Measurements from ENCODE around the gene SPATS2. TPM values are rescaled to one million over a fixed set of nuclear protein-coding genes. Genes with fewer than 3 reads are reported as not detected.
A peak's percentile ranks its signal among the peaks of the same experiment; 100 is the strongest.

The SPATS2 gene
- total and polyA plus RNA-seq, 2 donors (not counting 1 experiment from before 2014, with no cell fraction given) = 11.3 to 21.5 TPM

DNA sequence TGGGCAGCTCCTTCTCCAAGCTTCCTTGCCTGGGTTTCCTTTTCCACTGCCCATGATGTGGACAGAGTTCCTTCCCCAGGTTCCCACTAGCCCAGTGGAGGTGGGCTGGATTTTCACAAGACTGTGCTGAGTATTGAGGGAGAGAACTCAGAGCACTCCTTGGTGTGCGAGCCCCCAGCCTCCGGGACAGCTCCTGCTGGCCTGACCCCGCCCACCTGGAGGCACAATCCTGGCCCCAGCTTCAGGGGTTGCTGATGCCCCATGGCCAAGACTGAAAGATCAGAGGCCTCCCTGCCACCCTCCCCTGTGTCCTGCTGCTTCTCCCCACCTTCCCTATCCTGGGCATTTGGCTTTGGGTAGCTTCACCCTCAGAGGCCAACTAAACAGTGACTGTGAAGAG is 179.2 kb downstream of the SPATS2 start:
- peaks cover 0 to 47% (median 14%) of the 10 kb centered on the region in 4 experiments for H3K27me3 ChIP-seq (replicated peaks in 1 of 4; ENCODE audit: control extremely low read depth in 1 of 4, control insufficient read depth in 3 of 4, insufficient read depth in 4 of 4, low read length in 3 of 4)
- no peaks in the 10 kb centered on the region for H3K9me3 ChIP-seq (ENCODE audit: control extremely low read depth in 1 of 3, control insufficient read depth in 2 of 3, insufficient read depth in 1 of 3, low read length in 2 of 3)
- CTCF ChIA-PET = interaction anchor here (0.8 kb wide), 1 partner anchor 556 kb away, joined by 4 read pairs; no protein-coding TSS in a partner anchor
- POLR2A ChIA-PET = no interaction called here
- H3K4me3 ChIP-seq (ENCODE audit: control extremely low read depth in 1 of 5, extremely low read depth in 1 of 5, insufficient read depth in 1 of 5, low read depth in 2 of 5, low read length in 4 of 5) = no peak overlapping the region
- ATAC-seq (ENCODE audit: low read depth) (no peak), DNase-seq (peak; percentile 12)
- H3K9me3 Mint-ChIP-seq (ENCODE audit: insufficient read depth) = no peaks in the 10 kb centered on the region
- H3K27ac Mint-ChIP-seq = no peak overlapping the region
- no peak overlapping the region for H2AFZ ChIP-seq (ENCODE audit: insufficient read depth, low read depth, low read length, poor library complexity, severe bottlenecking)
- H3K4me1 ChIP-seq (ENCODE audit: control insufficient read depth in 2 of 2, insufficient read depth in 2 of 2, low read length in 2 of 2) = peaks cover 13 to 22% of the 10 kb centered on the region in 2 donors
- H3K4me3 Mint-ChIP-seq = no peak overlapping the region
- H4K20me1 ChIP-seq (ENCODE audit: control insufficient read depth, insufficient read depth, low read length, poor library complexity, severe bottlenecking) = no peaks in the 10 kb centered on the region
- H3K36me3 ChIP-seq (replicated peaks in 1 of 2; ENCODE audit: control extremely low read depth in 1 of 2, control insufficient read depth in 1 of 2, extremely low read depth in 1 of 2, insufficient read depth in 2 of 2, low read length in 1 of 2) = no peaks in the 10 kb centered on the region
- H3K9ac ChIP-seq (ENCODE audit: low read length) = no peak overlapping the region
- WGBS (ENCODE audit: insufficient coverage) = 97% methylated on average over 3 of the region's 3 CpGs
- no peak for TF ChIP-seq EZH2 (IDR thresholded peaks at IDR 0.05; ENCODE audit: borderline replicate concordance, insufficient read depth, low read depth, low read length, poor library complexity, severe bottlenecking)
- TF ChIP-seq, protein P1, sequence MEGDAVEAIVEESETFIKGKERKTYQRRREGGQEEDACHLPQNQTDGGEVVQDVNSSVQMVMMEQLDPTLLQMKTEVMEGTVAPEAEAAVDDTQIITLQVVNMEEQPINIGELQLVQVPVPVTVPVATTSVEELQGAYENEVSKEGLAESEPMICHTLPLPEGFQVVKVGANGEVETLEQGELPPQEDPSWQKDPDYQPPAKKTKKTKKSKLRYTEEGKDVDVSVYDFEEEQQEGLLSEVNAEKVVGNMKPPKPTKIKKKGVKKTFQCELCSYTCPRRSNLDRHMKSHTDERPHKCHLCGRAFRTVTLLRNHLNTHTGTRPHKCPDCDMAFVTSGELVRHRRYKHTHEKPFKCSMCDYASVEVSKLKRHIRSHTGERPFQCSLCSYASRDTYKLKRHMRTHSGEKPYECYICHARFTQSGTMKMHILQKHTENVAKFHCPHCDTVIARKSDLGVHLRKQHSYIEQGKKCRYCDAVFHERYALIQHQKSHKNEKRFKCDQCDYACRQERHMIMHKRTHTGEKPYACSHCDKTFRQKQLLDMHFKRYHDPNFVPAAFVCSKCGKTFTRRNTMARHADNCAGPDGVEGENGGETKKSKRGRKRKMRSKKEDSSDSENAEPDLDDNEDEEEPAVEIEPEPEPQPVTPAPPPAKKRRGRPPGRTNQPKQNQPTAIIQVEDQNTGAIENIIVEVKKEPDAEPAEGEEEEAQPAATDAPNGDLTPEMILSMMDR (IDR thresholded peaks at IDR 0.05) = no peak
- H3K27me3 Mint-ChIP-seq = peaks cover 37% of the 10 kb centered on the region
- H3K4me1 Mint-ChIP-seq = peaks cover 15% of the 10 kb centered on the region
- no peak overlapping the region for H3K4me2 ChIP-seq (replicated peaks; ENCODE audit: low read depth, low read length, poor library complexity, severe bottlenecking)
- H3K27ac ChIP-seq (ENCODE audit: low read length in 2 of 2) = no peak overlapping the region
- intact Hi-C loops (cut with micrococcal nuclease) = no loop called here
- no peaks in the 10 kb centered on the region for H3K79me2 ChIP-seq (ENCODE audit: control insufficient read depth, insufficient read depth, low read length)

DNA sequence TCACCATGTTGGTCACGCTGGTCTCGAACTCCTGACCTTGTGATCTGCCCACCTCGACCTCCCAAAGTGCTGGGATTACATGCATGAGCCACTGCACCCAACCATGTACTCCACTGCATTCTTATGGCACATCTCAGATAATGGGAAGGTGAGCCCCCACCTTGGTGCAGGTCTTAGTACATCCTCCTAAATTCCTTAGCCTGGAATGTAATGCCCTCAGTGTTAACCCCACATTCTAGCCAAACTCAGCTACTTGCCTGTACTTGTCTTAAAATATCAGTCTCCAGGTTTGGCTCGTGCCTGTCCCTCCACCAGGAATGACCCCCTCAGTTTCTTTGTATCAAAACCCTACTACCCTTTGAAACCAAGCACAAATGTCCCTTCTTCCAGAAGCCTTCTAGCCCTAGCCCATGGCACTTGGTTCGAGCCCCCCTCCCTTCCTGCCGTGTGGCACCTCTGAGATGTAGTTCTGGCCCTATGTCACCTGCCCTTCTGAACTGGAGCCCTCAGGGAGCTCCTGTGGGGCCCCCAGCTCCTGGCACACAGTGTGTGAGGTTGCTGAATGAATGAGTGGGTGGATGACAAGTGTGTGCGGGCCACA is 179.9 kb downstream of the SPATS2 start:
- intact Hi-C loops (cut with micrococcal nuclease) = no loop called here
- Mint-ChIP-seq H3K4me3 (peak overlapping the region; percentile 37), H3K9me3 (ENCODE audit: insufficient read depth) (no peaks in the 10 kb centered on the region), H3K4me1 (peaks cover 10% of the 10 kb centered on the region), H3K27me3 (peaks cover 37% of the 10 kb centered on the region), H3K27ac (no peak overlapping the region)
- ATAC-seq (ENCODE audit: low read depth) (no peak), DNase-seq (peak; percentile 8)
- ChIA-PET POLR2A (no interaction called here), CTCF (no interaction called here)
- 92% methylated on average over 4 of the region's 7 CpGs for WGBS (ENCODE audit: insufficient coverage)
- TF ChIP-seq, protein P1 (IDR thresholded peaks at IDR 0.05) = no peak
- no peak for TF ChIP-seq EZH2 (IDR thresholded peaks at IDR 0.05; ENCODE audit: borderline replicate concordance, insufficient read depth, low read depth, low read length, poor library complexity, severe bottlenecking)
- Histone ChIP-seq H3K79me2 (ENCODE audit: control insufficient read depth, insufficient read depth, low read length) (no peaks in the 10 kb centered on the region), H3K9ac (ENCODE audit: low read length) (no peak overlapping the region), H3K4me1 (ENCODE audit: control insufficient read depth in 2 of 2, insufficient read depth in 2 of 2, low read length in 2 of 2) (peaks cover 13 to 15% of the 10 kb centered on the region in 2 donors), H3K36me3 (replicated peaks in 1 of 2; ENCODE audit: control extremely low read depth in 1 of 2, control insufficient read depth in 1 of 2, extremely low read depth in 1 of 2, insufficient read depth in 2 of 2, low read length in 1 of 2) (no peaks in the 10 kb centered on the region), H3K4me2 (replicated peaks; ENCODE audit: low read depth, low read length, poor library complexity, severe bottlenecking) (no peak overlapping the region), H3K27ac (ENCODE audit: low read length in 2 of 2) (no peak overlapping the region), H3K9me3 (ENCODE audit: control extremely low read depth in 1 of 3, control insufficient read depth in 2 of 3, insufficient read depth in 1 of 3, low read length in 2 of 3) (no peaks in the 10 kb centered on the region), H3K4me3 (ENCODE audit: control extremely low read depth in 1 of 5, extremely low read depth in 1 of 5, insufficient read depth in 1 of 5, low read depth in 2 of 5, low read length in 4 of 5) (no peak overlapping the region), H3K27me3 (replicated peaks in 1 of 4; ENCODE audit: control extremely low read depth in 1 of 4, control insufficient read depth in 3 of 4, insufficient read depth in 4 of 4, low read length in 3 of 4) (peaks cover 0 to 47% (median 14%) of the 10 kb centered on the region in 4 experiments), H2AFZ (ENCODE audit: insufficient read depth, low read depth, low read length, poor library complexity, severe bottlenecking) (no peak overlapping the region), H4K20me1 (ENCODE audit: control insufficient read depth, insufficient read depth, low read length, poor library complexity, severe bottlenecking) (no peaks in the 10 kb centered on the region)
